Measurements from ENCODE around the gene ZNF610.
"Not testable (repeated sequence)": the region's sequence is repeated elsewhere in the genome, so short reads cannot be mapped to it uniquely, and the experiment has no call there.

ZNF610 gene

DNA sequence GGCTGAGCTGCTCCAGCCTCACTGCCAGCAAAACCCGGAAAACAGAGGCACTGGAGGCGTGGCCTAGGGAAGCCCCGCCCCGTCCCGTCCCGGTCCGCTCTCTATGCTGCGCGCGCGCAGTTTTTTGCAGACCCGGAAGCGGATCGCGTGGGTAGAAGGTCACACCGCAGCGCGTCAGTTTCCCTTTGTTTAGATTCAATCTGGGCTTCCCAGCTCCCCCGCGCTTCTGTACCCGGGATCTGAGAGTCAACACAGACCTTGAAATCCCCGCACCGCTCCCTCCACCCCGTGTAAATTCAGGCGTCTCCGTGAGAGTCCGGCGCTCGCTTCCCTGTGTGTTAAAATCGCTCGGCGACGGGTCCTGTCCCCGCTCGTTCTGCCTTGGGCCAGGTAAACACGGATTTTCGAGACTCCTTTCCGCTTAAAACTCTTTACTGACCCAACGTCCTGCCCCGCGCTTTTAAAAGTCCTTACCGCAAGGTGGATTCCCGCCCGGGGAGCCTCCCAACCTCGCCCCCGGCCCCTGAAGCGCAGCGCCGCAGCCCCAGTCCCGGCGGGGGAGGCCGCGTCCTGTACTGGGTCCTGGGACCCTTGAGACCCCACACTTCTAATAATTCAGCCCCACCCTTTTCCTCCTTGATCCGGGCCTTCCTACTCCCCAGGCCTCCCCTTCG is at the start of gene ZNF610:
Gene ZNF610 (plus strand): TSS at position 127 of the 674 bp plus-strand sequence. CDS start 12,930 bp downstream, outside the sequence.
- Mint-ChIP-seq H3K9me3 (peaks cover 63% of the 10 kb centered on the region), H3K36me3 (ENCODE audit: low read depth) (peaks cover 18% of the 10 kb centered on the region), H3K4me1 (ENCODE audit: low read depth) (peaks cover 12% of the 10 kb centered on the region), H3K27me3 (ENCODE audit: low read depth) (no peaks in the 10 kb centered on the region), H3K27ac (peak within 1 kb of the TSS; percentile 94), H3K4me3 (peak within 1 kb of the TSS; percentile 91)
- peak; percentile 85 for DNase-seq (ENCODE audit: low spot score)

DNA sequence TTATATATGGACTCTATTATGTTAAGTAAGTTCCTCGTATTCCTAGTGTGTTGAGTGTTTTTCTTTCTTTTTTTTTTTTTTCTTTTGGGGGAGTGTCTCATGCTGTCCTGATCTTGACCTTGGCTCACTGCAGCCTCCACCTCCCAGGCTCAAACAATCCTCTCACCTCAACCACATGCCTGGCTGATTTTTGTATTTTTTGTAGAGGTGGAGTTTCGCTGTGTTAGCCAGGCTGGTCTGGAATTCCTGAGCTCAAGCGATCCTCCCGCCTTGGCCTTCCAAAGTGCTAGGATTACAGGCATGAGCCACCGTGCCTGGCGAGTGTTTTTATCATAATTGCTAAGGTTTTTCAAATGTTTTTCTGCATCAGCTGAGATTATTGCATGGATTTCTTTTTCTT is 49.8 kb upstream of the ZNF610 start:
- Mint-ChIP-seq H3K27me3 (ENCODE audit: low read depth) (no peaks in the 10 kb centered on the region), H3K4me3 (no peak overlapping the region), H3K9me3 (peaks cover 68% of the 10 kb centered on the region), H3K36me3 (ENCODE audit: low read depth) (peaks cover 89% of the 10 kb centered on the region), H3K4me1 (ENCODE audit: low read depth) (no peaks in the 10 kb centered on the region), H3K27ac (no peak overlapping the region)
- DNase-seq (ENCODE audit: low spot score), result no peak

DNA sequence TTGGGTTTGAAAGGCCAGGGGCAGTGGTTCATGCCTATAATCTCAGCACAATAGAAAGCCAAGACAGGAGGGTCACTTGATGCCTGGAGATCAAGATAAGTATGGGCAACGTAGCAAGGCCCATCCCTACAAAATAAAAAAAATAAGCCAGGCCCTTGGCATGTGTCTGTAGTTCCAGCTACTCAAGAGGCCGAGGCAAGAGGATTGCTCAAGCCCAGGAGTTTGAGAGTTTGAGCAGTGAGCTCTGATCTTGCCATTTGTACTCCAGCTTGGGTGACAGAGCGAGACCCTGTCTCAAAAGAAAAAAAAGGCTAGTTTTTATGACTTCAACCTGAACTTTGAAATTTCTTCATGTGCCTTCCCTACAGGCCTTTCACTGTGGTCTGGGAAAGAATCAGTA is 44.3 kb upstream of the ZNF610 start:
- Mint-ChIP-seq H3K36me3 (ENCODE audit: low read depth) (peaks cover 63% of the 10 kb centered on the region), H3K4me1 (ENCODE audit: low read depth) (peaks cover 2% of the 10 kb centered on the region), H3K27me3 (ENCODE audit: low read depth) (no peaks in the 10 kb centered on the region), H3K27ac (no peak overlapping the region), H3K9me3 (peaks cover 50% of the 10 kb centered on the region), H3K4me3 (no peak overlapping the region)
- DNase-seq (ENCODE audit: low spot score), result no peak

DNA sequence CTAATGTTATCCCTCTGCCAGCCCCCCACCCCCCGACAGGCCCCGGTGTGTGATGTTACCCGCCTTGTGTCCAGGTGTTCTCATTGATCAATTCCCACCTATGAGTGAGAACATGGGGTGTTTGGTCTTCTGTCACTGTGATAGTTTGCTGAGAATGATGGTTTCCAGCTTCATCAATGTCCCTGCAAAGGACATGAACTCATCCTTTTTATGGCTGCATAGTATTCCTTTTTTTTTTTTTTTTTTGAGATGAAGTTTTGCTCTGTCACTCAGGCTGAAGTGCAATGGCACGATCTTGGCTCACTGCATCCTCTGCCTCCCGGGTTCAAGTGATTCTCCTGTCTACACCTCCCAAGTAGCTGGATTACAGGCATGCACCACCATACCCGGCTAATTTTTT is 43.1 kb upstream of the ZNF610 start:
- H3K4me3 Mint-ChIP-seq; H3K27me3 Mint-ChIP-seq (ENCODE audit: low read depth); DNase-seq (ENCODE audit: low spot score); H3K27ac Mint-ChIP-seq: not testable (repeated sequence)
- Mint-ChIP-seq H3K36me3 (ENCODE audit: low read depth) (peaks cover 60% of the 10 kb centered on the region), H3K4me1 (ENCODE audit: low read depth) (peaks cover 11% of the 10 kb centered on the region), H3K9me3 (peaks cover 46% of the 10 kb centered on the region)

DNA sequence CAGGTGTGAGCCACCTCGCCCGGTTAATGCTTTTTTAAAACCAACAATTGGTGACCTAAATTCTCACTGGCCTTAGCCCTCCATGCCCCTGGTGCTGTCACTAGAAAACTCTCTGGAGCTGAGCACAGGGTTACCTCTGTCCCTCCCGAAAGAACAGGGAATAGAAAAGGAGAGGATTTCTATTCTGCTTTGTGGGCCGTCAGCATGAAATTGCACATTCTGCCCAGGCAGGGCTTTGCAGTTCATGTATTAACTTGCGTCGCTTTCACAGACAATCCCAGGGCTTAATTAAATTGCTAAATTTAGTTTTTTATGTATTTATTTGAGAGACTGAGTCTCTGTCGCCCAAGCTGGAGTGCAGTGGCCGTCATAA is 39.7 kb upstream of the ZNF610 start:
- H3K4me1 Mint-ChIP-seq (ENCODE audit: low read depth), result peaks cover 15% of the 10 kb centered on the region
- peak overlapping the region; percentile 85 for H3K4me3 Mint-ChIP-seq
- peaks cover 3% of the 10 kb centered on the region for H3K27me3 Mint-ChIP-seq (ENCODE audit: low read depth)
- H3K27ac Mint-ChIP-seq, result peak overlapping the region; percentile 55
- DNase-seq (ENCODE audit: low spot score), result no peak
- H3K36me3 Mint-ChIP-seq (ENCODE audit: low read depth), result peaks cover 69% of the 10 kb centered on the region
- H3K9me3 Mint-ChIP-seq, result peaks cover 52% of the 10 kb centered on the region

DNA sequence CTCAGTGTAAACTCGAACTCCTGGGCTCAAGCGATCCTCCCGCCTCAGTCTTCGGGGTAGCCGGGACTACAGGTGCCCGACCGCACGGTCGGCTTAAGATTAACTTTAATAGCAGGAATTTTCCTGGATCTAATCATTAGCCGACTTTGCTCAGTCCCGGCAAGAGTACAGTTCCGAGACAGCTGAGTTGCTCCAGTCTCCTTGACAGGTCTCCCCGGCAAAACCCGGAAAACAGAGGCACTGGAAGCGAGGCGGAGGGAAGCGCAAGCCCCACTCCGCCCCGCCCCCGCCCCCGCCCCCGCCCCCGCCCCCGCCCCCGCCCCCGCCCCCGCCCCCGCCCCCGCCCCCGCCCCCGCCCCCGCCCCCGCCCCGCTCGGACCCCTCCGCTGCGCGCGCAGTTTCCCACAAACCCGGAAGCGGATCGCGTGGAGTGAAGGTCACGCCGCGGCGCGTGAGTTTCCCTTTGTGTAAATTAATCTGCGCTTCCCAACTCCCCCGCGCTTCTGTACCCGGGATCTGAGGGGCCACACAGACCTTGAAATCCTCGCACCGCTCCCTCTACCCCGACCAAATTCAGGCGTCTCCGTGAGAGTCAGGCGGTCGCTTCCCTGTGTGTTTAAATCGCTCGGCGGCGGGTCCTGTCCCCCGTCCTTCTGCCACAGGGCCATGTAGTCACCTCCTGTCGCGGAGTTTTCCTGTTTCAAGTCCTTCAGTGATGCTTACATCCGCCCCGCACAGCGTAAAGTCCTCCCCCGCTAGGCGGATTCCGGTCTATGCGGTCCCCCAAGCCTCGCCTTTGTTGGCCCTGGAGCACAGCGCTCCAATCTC is 39.1 kb upstream of the ZNF610 start, which contains the start of gene ZNF480:
Gene ZNF480 (plus strand): TSS at position 397 of the 828 bp plus-strand sequence. CDS start 3,244 bp downstream, outside the sequence.
- DNase-seq (ENCODE audit: low spot score), result peak; percentile 51
- H3K4me1 Mint-ChIP-seq (ENCODE audit: low read depth), result peaks cover 15% of the 10 kb centered on the region
- H3K27ac Mint-ChIP-seq, result peak within 1 kb of the TSS; percentile 98
- peaks cover 3% of the 10 kb centered on the region for H3K27me3 Mint-ChIP-seq (ENCODE audit: low read depth)
- H3K36me3 Mint-ChIP-seq (ENCODE audit: low read depth), result peaks cover 70% of the 10 kb centered on the region
- peak within 1 kb of the TSS; percentile 95 for H3K4me3 Mint-ChIP-seq
- H3K9me3 Mint-ChIP-seq, result peaks cover 56% of the 10 kb centered on the region

DNA sequence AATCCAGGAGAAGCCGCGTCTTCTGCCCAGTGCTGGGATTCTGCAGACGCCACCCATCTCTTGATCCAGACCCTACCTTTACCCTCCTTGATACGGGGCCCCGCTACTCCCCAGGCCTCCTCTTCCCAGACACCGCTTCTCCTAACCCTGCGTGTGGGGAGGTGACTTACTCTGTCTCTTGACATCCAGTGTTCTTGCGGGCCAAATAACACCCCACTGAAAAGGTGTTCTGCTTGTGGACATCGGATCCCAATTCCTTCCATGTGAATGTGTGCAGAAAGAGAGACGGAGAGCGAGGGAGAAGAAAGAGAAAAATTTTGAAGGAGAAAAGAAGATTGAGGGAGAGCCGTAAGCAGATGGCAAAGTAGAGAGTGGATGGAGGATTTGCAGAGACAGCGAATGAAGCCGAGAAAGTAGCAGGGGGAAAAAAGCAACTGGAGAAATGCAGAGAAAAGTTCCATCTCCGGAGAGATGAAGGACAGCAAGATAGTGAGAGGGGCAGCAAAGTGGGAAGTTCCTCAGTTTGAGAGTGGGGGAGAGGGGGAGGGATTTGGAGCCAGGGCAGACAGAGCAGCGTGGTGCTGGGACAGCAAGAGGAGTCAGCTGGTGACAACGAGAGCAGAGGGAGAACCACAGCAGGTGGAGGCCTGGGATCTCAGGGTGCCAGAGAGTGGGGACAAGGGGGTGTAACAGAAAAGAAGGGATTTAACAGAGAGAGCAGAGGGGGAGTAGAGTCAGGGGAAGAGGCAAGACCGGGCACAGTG is 38.3 kb upstream of the ZNF610 start:
- Mint-ChIP-seq H3K36me3 (ENCODE audit: low read depth) (peaks cover 72% of the 10 kb centered on the region), H3K4me3 (peak overlapping the region; percentile 95), H3K27me3 (ENCODE audit: low read depth) (peaks cover 3% of the 10 kb centered on the region), H3K9me3 (peaks cover 54% of the 10 kb centered on the region), H3K4me1 (ENCODE audit: low read depth) (peaks cover 15% of the 10 kb centered on the region), H3K27ac (peak overlapping the region; percentile 98)
- DNase-seq (ENCODE audit: low spot score), result no peak

DNA sequence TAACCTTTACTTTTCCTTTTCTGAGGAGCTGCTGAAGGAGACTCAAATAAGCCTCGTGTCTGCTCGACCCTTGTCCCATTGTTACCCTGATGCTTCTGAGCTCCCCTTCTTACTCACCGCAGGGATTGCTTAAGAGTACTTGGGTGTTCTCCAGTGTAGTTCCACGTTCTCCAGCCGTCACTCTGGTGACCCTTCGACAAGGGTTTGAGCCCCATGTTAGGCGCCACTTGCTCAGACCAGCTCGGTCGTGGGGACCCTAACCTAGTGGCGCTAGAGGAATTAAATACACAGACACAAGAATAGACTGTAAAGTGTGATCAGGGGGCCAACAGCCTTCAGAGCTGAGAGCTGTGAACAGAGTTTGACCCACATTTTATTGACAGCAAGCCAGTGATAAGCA is 28.8 kb upstream of the ZNF610 start:
- no peak overlapping the region for H3K27ac Mint-ChIP-seq
- DNase-seq (ENCODE audit: low spot score), result no peak
- no peaks in the 10 kb centered on the region for H3K27me3 Mint-ChIP-seq (ENCODE audit: low read depth)
- peaks cover 69% of the 10 kb centered on the region for H3K9me3 Mint-ChIP-seq
- no peaks in the 10 kb centered on the region for H3K4me1 Mint-ChIP-seq (ENCODE audit: low read depth)
- H3K36me3 Mint-ChIP-seq (ENCODE audit: low read depth), result peaks cover 84% of the 10 kb centered on the region
- H3K4me3 Mint-ChIP-seq, result no peak overlapping the region

DNA sequence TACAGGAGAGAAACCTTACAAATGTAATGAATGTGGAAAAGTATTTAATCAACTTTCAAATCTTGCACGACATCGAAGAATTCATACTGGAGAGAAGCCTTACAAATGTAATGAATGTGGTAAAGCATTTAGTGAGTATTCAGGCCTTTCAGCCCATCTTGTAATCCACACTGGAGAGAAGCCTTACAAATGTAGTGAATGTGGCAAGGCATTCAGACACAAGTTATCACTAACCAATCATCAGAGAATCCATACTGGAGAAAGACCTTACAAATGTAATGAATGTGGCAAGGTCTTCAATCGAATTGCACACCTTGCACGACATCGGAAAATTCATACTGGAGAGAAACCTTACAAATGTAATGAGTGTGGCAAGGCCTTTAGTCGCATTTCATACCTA is 13.6 kb upstream of the ZNF610 start:
- peaks cover 87% of the 10 kb centered on the region for H3K9me3 Mint-ChIP-seq
- DNase-seq (ENCODE audit: low spot score), result no peak
- H3K27ac Mint-ChIP-seq, result no peak overlapping the region
- no peak overlapping the region for H3K4me3 Mint-ChIP-seq
- H3K36me3 Mint-ChIP-seq (ENCODE audit: low read depth), result peaks cover 60% of the 10 kb centered on the region
- H3K4me1 Mint-ChIP-seq (ENCODE audit: low read depth), result no peaks in the 10 kb centered on the region
- no peaks in the 10 kb centered on the region for H3K27me3 Mint-ChIP-seq (ENCODE audit: low read depth)

DNA sequence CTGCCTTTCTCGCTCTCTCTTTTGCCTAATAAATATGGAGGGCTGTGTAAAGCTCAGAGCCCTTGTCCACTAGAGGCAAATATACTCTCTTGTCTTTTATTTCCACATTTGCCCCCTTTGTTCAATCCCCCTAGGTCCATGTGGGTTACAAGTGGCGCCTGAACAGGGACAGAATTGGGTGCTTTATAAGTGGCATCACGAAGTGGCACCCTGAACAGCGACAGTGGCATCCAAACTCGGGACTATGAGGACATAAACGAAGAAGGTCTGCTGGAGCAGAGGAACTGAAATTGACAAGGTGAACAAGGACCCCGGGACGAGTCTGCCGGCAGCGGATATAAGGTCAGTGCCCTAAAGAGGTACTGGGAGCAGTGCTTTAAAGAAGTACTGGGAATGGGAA is 4.3 kb upstream of the ZNF610 start:
- no peak overlapping the region for H3K27ac Mint-ChIP-seq
- no peaks in the 10 kb centered on the region for H3K27me3 Mint-ChIP-seq (ENCODE audit: low read depth)
- H3K36me3 Mint-ChIP-seq (ENCODE audit: low read depth), result peaks cover 13% of the 10 kb centered on the region
- no peak overlapping the region for H3K4me3 Mint-ChIP-seq
- DNase-seq (ENCODE audit: low spot score), result no peak
- peaks cover 56% of the 10 kb centered on the region for H3K9me3 Mint-ChIP-seq
- H3K4me1 Mint-ChIP-seq (ENCODE audit: low read depth), result peaks cover 5% of the 10 kb centered on the region

DNA sequence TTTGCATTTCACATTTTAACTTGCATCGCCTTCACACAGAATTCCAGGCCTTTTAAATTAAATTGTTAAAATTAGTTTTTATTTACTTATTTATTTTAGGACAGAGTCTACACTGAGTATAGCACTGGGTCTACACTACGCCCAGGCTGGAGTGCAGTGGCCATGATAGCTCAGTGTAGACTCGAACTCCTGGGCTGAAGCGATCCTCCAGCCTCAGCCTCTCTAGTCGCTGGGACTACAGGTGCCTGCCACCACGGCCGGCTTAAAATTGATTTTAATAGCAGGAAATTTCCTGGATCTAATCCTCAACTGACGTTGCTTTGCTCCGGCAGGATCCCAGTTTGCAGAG is 301 bp upstream of the ZNF610 start:
- no peak for DNase-seq (ENCODE audit: low spot score)
- peaks cover 12% of the 10 kb centered on the region for H3K4me1 Mint-ChIP-seq (ENCODE audit: low read depth)
- peaks cover 63% of the 10 kb centered on the region for H3K9me3 Mint-ChIP-seq
- H3K27me3 Mint-ChIP-seq (ENCODE audit: low read depth), result no peaks in the 10 kb centered on the region
- H3K27ac Mint-ChIP-seq, result peak overlapping the region; percentile 94
- peak overlapping the region; percentile 91 for H3K4me3 Mint-ChIP-seq
- peaks cover 20% of the 10 kb centered on the region for H3K36me3 Mint-ChIP-seq (ENCODE audit: low read depth)

DNA sequence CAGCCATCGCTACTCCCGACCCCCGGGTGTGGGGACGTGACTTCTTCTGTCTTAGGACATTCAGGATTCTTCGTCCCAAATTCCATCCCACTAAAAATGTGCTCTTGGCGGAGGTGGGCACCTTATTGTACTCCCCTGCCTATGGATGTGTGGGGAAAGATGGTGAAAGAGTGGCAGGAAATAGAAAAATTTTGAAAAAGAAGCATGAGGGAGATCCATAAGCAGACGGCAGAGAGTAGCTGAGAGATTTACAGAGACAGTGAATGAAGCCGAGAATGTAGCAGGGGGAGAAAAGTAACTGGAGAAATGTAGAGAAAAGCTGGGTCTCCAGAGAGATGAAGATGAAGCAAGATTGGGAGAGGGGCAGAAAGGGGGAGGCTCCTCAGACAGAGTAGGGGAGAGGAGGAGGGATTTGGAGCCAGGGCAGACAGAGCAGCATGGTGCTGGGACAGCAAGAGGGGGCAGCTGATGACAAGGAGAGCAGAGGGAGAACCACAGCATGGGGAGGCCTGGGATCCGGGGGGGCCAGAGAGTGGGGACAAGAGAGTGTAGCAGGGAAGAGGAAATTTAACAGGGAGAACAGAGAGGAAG is 843 bp downstream of the ZNF610 start:
- no peaks in the 10 kb centered on the region for H3K27me3 Mint-ChIP-seq (ENCODE audit: low read depth)
- DNase-seq (ENCODE audit: low spot score), result no peak
- H3K27ac Mint-ChIP-seq, result peak overlapping the region; percentile 94
- H3K4me1 Mint-ChIP-seq (ENCODE audit: low read depth), result peaks cover 12% of the 10 kb centered on the region
- H3K4me3 Mint-ChIP-seq, result peak overlapping the region; percentile 91
- H3K9me3 Mint-ChIP-seq, result peaks cover 59% of the 10 kb centered on the region
- peaks cover 15% of the 10 kb centered on the region for H3K36me3 Mint-ChIP-seq (ENCODE audit: low read depth)

DNA sequence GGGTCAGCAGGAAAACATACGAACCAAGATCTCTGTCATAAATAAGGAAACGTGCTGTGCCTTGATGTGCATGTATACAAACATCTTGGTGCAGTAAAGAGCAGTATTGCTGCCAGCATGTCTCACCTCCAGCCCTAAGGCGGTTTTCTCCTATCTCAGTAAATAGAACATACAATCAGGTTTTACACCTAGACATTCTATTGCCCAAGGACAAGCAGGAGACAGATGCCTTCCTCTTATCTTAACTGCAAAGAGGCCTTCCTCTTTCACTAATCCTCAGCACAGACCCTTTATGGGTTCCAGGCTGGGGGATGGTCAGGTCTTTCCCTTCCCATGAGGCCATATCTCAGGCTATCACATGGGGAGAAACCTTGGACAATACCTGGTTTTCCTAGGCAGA is 3.0 kb downstream of the ZNF610 start:
- H3K27ac Mint-ChIP-seq; DNase-seq (ENCODE audit: low spot score); H3K4me3 Mint-ChIP-seq; H3K27me3 Mint-ChIP-seq (ENCODE audit: low read depth): not testable (repeated sequence)
- H3K4me1 Mint-ChIP-seq (ENCODE audit: low read depth), result peaks cover 12% of the 10 kb centered on the region
- H3K9me3 Mint-ChIP-seq, result peaks cover 59% of the 10 kb centered on the region
- peaks cover 15% of the 10 kb centered on the region for H3K36me3 Mint-ChIP-seq (ENCODE audit: low read depth)
